Erythroblast (primary cell): ENCODE data around the gene ZDHHC16.

Experiments used
- DNase-seq, 2 experiments: peaks; one replicate each; lab custom pipeline; 2025; lab: John Stamatoyannopoulos, UW
- GATA1 ChIP-seq: IDR thresholded peaks from 2 replicates; pipeline ENCODE4 v1.6.1; 2011; ENCODE audit warnings: low read depth, mild to moderate bottlenecking, control low read depth, low read length, moderate library complexity
- POLR2A ChIP-seq: IDR thresholded peaks from 2 replicates; pipeline ENCODE4 v1.6.1; 2011; ENCODE audit warnings: mild to moderate bottlenecking, low read length

Gene ZDHHC16

DNA sequence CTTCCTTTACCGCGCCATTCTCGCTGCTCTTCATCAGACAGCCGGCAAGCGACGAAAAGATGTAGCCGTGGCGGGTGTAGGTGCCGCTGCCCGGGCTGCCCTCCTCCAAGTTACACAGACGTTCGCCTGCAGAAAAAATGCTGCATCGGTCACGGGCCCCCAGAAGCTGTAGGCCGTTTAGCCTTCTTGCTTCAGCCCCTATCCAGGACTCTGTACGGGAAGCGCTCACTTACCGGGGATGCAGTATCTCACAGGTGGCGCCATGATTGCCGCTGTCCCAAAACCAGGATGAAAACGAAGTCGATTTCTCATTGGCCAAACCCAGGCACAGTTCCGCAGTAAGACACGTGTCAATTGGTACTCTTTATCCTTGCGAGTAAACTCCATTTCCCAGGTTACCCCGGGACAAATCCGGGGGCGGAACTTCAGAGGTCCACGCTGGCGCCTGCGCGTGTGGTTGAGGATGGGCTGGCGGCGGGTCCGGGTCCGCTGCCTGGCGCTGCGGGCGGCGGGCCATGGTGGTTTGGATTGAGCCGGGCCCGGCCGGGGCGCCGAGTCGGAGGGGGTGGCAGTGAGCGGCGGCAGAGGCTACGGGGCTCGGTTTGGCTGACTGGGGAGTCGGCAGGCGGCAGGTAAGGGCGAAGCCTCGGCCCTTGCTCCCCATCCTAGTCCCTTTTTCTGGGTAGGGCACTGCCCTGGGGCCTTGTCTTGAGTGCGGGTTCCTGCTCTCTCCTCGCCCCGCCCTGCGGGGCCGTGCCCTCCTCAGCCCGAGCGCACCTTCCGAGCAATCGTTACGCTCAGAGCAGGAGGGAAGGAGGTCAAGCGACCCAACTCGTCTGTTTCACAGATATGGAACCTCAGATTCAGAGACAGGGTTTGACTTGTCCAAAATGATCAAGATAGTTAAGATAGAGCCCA lies at the start of gene ZDHHC16, which contains the start of gene EXOSC1:
Gene ZDHHC16, plus strand, starts transcription at position 454 of the 918 bp plus-strand sequence. CDS start 5,501 bp downstream, outside the sequence.
Gene EXOSC1, minus strand, starts transcription at position 285 of the 918 bp plus-strand sequence. Its CDS starts 21 bp downstream, at position 264.
- peak; percentile 93 to 94 for DNase-seq
- TF ChIP-seq GATA1 (no peak), POLR2A (peak; percentile 82)

- DNase-seq = peak; percentile 76 to 85
- TF ChIP-seq POLR2A = no peak
- no peak for TF ChIP-seq GATA1
These were observed 46.0 kb upstream of the ZDHHC16 start for GRCh38 chr10:97399843-97400545.

DNA sequence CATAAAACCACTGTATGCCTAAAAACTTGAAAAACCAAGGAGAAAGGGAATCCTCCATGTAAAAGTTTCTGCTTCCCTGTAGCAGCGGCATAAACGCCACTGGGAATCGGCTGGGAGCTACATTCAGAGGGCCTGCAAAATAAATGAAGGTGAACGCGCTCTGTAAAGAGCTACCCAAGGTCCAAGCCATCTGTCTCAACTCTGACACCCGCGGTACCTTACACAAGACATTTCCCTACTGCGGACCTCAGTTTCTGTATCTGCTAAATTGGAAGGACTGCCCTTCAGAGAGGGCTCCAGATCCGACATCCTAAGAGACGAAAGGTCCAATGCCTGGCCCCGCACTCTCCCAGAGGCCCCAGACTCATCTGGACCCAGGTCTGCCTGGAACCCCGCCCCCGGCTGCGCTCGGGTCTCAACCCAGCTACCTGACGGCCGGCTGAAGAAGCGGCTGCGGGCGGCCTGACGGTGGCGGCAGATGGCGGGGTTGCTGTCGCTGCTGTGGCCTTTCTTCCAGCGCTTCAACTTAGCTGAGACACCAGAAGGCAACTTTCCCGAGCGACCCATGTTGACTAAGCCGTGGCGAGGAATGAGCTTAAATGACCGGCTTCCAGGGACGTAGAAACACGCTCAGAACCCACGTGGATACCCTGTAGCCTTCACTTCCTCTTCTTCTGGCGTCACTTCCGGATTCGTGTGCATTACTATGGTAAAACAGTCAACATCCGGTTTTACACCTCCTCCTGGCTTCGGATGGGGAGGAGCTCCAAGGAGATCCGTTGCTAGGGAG lies 45.1 kb upstream of the ZDHHC16 start, which contains the start of gene RRP12:
Gene RRP12, minus strand, starts transcription at position 676 of the 790 bp plus-strand sequence. Its CDS starts 109 bp downstream, at position 567.
- TF ChIP-seq POLR2A = peak; percentile 76
- no peak for TF ChIP-seq GATA1
- peak; percentile 94 to 96 for DNase-seq

GRCh38 chr10:97401455-97401919 lies 44.5 kb upstream of the ZDHHC16 start:
- no peak for DNase-seq
- peak; percentile 4 for TF ChIP-seq POLR2A
- TF ChIP-seq GATA1 = no peak

DNA sequence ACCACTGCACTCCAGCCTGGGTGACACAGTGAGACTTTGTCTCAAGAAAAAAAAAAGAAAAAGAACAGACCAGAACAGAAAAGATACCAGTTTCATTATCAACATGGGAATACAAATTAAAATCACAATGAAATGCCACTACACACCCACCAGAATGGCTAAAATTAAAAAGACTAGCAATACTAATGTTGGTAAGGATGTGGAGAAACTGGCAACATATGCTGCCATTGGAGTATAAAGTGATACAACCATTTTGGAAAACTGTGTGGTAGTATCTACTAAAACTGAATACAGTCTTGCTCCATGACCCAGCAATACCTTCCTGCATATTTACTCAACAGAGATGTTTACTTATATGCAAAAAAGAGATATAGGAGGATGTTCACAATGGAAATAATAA lies 41.9 kb upstream of the ZDHHC16 start:
- DNase-seq = no peak
- no peak for TF ChIP-seq POLR2A

DNA sequence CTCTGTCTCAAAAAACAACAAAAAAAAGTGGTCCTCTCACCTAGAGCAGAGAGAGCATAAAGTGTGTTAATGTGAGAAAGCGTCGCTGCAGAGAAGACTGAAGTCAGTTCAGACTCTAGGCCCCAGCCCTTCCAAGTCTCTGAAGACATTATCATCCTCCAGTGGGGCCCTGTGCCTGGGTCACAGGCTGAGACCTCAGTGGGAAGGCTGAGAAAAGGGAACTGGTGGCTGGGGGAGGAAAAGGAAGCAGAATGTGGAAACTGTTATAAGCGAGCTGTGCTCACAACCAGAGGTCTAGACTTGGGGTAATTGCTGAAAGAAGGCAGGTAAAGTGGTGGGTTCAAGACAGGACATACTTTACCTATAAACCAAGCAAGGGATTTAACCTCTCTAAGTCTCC lies 39.9 kb upstream of the ZDHHC16 start:
- peak in 1 of 2 experiments; percentile 35 for DNase-seq
- TF ChIP-seq GATA1 = no peak

GRCh38 chr10:97406483-97406882 lies 39.5 kb upstream of the ZDHHC16 start:
- DNase-seq = peak; percentile 21 to 54

DNA sequence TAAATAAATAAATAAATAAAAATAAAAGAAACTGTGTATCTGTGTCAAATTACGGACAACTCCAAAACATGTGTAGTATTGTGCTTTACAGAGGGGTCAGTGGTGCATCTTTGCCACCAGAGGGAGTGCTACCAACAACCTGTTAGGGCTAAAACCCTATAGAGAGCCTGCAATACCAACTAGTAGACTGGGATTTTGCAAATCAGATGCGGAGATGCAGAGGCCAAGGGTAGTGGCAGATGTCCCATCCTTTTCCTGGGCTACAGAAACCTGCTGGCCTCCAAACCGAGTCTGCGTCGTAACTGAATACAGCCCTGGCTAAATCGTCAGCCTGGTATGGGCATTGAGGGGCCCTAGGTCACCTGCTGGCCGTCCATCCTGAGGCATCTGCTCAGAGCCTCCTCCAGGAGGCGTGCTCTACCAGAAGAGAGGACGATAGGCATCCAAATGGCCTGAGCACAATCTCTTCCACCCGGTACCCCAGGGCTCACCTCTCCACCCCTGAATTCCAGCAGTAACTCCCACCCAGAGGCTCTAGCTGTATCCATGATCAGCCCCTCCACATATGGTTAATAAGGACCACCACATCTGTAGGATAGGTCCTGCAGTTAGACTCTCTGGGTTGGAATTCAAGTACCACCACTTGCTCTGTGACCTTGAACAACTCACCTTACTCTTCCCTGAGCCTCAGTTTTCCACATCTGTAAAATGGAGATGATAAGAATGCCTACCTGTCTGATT lies 38.6 kb upstream of the ZDHHC16 start:
- TF ChIP-seq GATA1 (no peak), POLR2A (no peak)
- peak; percentile 81 to 82 for DNase-seq

GRCh38 chr10:97407952-97408248 lies 38.1 kb upstream of the ZDHHC16 start:
- no peak for TF ChIP-seq POLR2A
- TF ChIP-seq GATA1 = no peak

GRCh38 chr10:97408496-97408992 lies 37.4 kb upstream of the ZDHHC16 start:
- TF ChIP-seq GATA1 = no peak
- TF ChIP-seq POLR2A = no peak
- no peak for DNase-seq

More at GRCh38 chr10:97407952-97408248, 38.1 kb upstream of the ZDHHC16 start:
- DNase-seq = no peak

GRCh38 chr10:97411406-97411805 lies 34.6 kb upstream of the ZDHHC16 start:
- TF ChIP-seq POLR2A (no peak), GATA1 (no peak)
- no peak for DNase-seq

- TF ChIP-seq GATA1 (no peak), POLR2A (no peak)
- no peak for DNase-seq
These were observed 33.1 kb upstream of the ZDHHC16 start for GRCh38 chr10:97412891-97413304.
